Measurements from ENCODE around the gene APOF. TPM values are rescaled to one million over a fixed set of nuclear protein-coding genes. Genes with fewer than 3 reads are reported as not detected.
"Not testable (repeated sequence)": the region's sequence is repeated elsewhere in the genome, so short reads cannot be mapped to it uniquely, and the experiment has no call there.

APOF gene, protein sequence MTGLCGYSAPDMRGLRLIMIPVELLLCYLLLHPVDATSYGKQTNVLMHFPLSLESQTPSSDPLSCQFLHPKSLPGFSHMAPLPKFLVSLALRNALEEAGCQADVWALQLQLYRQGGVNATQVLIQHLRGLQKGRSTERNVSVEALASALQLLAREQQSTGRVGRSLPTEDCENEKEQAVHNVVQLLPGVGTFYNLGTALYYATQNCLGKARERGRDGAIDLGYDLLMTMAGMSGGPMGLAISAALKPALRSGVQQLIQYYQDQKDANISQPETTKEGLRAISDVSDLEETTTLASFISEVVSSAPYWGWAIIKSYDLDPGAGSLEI
- not detected in 2 replicates for total RNA-seq (2014; rRNA removed; shearing (Covaris generic))

DNA sequence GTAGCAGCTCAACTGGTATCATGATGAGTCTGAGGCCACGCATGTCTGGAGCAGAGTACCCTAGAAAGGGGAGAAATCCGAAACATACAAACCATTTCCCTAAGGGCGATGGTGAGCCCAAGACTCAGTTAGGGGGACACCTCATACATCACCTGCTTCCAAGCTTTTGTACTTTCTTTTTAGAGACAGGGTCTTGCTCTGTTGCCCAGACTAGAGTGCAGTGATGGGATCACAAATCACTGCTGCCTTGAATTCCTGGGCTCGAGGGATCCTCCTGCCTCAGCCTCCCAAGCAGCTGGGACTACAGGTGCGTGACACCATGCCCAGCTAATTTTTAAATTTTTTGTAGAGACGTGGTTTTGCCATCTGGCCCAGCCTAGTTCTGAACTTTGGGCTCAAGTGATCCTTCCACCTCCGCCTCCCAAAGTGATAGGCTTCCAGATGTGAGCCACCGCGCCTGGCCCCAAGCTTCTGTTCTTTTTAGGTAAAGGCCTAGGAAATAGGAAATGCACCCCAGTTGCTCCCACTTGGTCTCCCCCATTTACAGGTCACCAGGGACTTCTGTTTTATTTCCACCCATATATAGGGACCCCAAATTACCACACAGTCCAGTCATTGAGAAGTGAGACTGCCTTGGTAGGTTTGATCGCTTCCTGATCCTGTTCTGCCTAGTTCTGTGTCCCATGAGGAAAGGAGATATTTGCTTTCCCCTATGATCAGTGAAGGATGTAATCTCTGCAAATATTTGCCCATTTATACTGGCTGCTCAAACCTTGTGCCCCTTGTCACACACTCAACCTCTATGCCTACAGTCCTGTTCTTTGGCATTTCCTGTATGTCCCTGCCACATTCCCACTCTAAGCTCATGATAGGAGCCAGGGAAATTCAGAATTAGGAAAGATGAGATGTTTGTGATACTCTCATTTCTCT, at the start of gene APOF:
Gene APOF, minus strand, starts transcription at position 728 of the 930 bp plus-strand sequence. Its CDS starts 112 bp downstream, at position 616.
- no peak for DNase-seq (ENCODE audit: low spot score)

DNA sequence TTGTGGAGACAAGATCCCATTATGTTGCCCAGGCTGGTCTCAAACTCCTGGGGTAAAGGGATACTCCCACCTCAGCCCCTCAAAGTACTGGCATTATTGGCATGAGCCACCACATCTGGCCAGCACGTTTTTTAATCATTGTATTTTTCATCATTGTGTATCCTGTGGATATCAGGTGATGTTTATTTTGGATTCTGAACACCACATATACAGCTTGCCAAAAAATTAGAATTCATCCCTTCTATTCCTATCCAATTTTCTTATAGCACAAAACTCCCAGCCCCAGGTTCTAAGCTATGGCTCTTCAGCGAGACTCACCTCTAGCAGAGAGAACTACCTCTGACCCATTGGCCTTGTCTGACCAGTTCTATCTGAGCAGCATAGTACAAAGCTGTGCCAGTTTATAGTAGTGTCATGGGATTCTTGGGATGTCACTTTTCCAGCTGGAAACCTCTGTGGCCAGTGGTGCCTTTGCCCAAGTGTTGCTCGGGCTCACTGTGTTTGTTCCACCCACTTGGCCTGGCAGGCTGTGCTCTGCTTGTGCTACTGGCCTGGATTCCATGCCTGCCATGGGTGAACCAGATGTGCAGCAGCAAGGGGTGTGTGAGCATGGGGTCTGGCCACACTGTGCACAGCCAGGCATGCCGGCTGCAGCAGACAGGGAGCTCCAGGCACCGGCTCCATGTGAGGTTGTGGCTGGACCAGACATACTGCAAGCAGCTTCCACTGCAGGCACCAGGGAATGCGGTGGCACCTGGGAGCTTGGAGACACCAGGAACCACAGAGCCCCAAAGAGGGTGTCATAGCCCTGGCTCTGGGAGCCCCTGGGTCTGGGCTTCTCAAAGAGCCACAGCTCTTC, 49.4 kb upstream of the APOF start:
- DNase-seq (ENCODE audit: low spot score): no peak

DNA sequence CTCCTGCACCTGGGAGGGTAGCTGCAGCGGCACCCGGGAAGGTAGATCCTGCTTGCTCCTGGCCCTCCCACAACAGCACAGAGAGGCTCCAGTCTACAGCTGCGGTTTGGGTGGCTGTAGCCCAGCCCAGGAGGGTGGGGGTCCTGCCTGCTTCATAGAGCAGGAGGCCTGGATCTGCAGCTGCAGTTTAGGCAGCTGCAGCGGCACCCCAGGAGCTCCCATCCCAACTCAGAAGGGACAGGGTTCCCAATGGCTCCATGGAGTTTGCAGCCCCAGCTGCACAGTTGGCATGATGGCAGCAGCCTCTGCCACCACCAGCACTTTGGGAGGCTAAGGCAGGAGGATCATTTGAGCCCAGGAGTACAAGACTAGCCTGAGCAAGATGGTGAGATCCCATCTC, 48.1 kb upstream of the APOF start:
- no peak for DNase-seq (ENCODE audit: low spot score)

DNA sequence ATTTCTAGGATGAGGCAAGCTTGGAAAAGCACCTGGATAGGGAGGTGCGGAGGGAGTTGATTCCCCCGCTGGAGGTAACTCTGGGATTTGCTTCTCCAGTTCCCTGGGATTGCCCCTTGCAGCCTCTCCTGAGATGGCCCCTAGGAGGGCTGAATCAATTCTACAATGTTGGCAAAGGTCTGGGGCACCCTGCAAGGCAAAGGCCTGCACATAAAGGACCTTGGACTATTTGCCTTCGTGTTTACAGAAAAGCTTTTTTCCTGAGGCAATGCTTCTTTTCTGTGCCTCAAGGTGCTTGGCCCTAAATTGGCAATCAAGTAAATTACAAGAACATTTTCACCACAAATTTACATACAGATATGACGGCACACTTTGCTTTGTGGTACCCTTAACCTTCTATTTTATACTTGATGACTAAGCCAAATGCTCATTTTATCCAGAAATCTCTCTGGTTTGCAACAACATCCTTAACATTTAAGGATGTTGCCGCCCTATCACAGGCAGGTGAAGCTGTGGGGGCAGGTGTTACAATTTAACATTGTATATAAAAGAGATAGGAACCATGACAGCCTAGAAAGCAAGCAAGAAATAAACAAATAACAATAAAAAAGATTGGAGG, 46.3 kb upstream of the APOF start:
- no peak for DNase-seq (ENCODE audit: low spot score)

DNA sequence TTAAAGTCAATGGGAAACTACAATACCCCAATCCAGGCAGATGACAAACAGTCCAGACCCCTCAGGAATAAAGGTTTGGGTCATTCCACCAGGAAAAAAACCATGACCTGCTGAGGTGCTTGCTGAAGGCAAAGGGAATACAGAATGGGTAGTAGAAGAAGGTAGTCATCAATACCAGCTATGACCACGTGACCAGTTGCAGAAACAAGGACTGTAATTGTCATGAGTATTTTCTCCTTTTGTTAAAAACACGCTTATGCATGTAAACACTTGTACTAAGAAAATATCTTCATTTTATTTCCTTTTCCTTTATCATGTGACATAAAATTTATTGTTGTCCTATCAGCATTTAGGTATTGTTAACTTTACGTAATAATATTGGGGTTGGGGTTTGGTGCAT, 41.6 kb upstream of the APOF start:
- DNase-seq (ENCODE audit: low spot score): not testable (repeated sequence)

DNA sequence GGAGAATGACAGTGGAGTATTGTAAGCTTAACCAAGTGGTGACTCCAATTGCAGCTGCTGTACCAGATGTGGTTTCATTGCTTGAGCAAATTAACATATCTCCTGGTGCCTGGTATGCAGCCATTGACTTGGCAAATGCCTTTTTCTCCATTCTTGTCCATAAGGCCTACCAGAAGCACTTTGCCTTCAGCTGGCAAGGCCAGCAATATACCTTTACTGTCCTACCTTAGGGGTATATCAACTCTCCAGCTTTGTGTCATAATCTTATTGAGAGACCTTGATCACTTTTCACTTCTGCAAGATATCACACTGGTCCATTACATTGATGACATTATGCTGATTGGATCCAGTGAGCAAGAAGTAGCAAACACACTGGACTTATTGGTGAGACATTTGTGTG, 39.0 kb upstream of the APOF start:
- not testable (repeated sequence) for DNase-seq (ENCODE audit: low spot score)

DNA sequence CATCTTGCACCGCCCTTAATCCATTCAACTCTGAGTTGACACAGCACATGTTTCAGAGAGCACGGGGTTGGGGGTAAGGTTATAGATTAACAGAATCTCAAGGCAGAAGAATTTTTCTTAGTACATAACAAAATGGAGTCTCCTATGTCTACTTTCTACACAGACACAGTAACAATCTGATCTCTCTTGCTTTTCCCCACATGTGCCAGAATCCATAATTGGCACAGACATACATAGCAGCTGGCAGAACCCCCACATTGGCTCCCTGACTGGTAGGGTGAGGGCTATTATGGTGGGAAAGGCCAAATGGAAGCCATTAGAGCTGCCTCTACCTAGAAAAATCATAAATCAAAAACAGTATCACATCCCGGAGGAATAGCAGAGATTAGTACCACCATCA, 38.5 kb upstream of the APOF start:
- DNase-seq (ENCODE audit: low spot score): not testable (repeated sequence)

DNA sequence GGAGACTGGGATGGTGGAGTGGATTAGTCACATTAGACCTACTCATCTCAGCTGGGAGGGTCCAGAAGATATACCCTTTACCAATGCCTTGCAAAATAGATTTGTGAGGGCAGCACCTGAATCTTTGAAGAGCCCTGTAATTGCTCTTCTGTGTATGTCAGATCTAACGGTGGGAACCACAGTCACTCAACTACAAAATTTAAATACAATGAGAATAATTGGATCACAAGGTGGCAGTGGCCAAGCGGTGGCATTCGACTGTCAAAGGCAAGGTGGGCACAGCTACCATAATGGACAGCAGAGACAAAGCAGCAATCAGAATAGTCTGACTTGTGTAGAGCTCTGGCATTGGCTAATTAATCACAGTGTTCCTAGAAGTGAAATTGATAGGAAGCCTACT, 36.8 kb upstream of the APOF start:
- DNase-seq (ENCODE audit: low spot score): not testable (repeated sequence)

DNA sequence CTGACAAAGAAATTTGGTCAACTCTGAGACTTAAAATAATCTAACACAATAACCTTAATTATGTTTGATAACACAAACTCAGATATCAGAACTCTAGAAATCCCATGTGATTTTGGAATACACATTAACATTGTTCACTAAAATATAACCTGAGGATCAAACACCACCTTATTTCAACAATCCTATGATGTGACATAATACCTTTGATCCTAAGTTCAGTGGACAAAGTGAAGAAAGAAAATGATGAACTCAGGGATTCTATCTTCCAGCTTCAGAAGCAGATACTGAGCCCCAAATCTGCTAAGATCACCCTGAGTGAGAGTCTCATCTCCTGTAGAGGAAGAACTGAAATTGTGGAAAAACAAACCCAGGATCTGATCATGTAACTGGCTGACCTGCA, 35.7 kb upstream of the APOF start:
- no peak for DNase-seq (ENCODE audit: low spot score)

DNA sequence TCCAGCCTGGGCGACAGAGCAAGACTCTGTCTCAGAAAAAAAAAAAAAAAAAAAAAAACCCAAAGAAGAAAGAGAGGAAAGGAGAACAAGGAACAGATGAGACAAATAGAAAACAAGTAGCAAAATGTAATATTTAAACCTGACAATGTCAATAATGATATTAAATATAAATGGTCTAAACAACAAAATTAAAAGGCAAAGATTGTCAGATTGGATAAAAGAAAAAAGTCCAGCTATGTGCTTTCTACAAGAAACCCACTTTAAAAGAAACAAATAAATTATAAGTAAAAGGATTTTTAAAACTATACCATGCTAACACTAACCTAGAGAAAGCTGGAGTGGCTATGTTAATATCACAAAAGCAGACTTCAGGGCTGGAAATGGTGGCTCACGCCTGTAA, 29.7 kb upstream of the APOF start:
- DNase-seq (ENCODE audit: low spot score): no peak

DNA sequence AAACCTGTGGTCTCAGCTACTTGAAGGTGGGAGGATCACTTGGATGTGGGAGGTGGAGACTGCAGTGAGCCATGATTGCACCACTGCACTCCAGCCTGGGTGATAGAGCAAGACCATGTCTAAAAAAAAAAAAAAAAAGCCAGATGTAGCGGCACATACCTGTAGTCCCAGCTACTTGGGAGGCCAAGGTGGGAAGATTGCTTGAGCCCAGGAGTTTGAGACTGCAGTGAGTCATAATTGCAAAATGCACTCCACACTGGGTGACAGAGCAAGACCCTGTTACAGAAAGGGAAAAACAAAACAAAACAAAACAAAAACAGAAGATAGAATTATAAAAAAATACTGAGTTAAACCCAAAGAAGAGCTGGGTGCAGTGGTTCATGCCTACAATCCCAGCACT, 29.1 kb upstream of the APOF start:
- no peak for DNase-seq (ENCODE audit: low spot score)

DNA sequence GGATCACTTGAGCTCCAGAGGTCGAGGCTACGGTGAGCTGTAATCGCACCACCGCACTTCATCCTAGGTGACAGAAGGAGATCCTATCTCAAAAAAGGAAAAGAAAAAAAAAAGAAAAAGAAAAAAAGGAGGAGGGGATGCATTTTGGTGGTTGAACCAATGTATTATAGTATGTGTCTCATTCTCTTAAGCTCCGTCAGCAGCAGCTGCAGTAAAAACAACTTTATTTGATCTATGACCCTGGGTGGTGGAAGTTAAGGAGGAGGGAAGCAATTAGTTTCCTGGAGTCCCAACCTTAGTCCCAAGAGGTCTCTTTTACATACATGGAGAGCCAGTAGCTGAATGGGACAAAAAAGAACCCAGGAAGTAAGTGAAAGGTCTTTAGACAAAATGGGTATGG, 26.8 kb upstream of the APOF start:
- no peak for DNase-seq (ENCODE audit: low spot score)

DNA sequence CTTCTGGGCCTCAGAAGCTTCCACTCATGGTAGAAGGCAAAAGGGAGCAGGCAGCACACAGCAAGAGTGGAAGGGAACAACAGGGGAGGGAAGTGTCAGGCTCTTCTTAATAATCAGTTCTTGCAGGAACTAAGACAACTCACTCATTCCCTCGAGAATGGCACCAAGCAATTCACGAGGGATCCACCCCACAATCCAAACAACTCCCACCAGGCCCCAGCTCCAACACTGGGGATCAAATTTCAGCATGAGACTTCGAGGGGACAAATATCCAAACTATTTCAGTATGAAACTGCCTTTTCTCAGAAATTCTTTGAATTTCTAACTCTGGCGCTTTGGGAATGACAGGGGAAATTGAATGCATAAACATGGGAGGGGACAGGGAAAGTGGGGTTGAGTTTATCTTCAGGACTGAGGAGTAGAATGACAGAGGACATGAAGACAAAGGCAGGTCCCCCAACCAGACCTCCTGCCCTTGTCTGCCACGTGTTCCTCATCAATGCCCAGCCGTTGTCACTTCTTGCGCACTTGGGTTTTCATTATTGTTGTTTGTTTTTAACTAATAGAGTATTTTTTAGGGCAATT, 24.6 kb upstream of the APOF start:
- DNase-seq (ENCODE audit: low spot score): no peak

DNA sequence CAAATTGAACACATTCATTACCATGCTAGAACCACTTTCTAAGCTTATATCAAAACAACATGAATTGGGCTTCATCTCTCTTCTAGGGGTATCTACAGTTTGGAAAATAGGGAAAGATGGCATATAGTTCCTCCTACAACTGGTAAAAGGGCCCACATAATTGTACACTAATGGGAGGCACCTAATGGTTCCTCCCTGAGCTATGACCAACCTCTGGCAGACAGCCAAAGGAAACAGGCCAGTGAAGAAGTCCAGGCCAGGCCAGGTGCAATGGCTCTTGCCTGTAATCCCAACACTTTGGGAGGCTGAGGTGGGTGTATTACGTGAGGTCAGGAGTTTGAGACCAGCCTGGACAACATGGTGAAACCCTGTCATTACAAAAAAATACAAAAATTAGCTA, 23.2 kb upstream of the APOF start:
- no peak for DNase-seq (ENCODE audit: low spot score)

DNA sequence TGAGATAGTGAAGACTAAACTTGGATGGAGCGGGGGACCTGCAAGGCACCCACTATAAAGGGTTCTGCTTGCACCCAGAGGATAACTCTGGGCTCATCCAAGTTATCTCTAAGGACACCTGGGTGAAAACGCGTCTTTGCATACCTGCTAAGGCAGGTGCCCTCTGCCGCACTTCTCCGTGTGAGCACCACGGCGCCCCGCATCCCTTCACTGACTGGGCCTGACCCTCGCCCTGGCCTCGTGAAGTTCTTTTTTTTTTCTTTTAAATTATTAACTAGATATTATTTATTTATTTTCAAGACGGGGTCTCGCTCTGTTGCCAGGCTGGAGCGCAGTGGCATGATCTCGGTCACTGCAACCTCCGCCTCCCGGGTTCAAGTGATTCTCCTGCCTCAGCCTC, 20.0 kb upstream of the APOF start:
- no peak for DNase-seq (ENCODE audit: low spot score)

DNA sequence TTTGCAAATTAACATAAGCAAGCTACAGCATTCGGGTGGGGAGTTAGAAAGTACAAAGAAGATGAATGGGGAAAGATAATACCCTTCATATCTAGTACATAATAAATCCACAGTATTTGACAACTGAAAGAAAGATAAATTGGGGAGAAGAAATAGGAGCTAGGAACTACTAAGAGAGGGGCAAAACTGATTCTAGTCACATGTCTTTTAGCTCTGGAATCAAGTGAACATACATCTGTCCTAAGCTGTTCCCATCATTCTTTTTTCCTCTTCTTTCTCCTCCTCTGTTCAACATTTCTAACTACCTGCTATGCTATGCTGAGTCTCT, 15.3 kb upstream of the APOF start:
- no peak for DNase-seq (ENCODE audit: low spot score)

DNA sequence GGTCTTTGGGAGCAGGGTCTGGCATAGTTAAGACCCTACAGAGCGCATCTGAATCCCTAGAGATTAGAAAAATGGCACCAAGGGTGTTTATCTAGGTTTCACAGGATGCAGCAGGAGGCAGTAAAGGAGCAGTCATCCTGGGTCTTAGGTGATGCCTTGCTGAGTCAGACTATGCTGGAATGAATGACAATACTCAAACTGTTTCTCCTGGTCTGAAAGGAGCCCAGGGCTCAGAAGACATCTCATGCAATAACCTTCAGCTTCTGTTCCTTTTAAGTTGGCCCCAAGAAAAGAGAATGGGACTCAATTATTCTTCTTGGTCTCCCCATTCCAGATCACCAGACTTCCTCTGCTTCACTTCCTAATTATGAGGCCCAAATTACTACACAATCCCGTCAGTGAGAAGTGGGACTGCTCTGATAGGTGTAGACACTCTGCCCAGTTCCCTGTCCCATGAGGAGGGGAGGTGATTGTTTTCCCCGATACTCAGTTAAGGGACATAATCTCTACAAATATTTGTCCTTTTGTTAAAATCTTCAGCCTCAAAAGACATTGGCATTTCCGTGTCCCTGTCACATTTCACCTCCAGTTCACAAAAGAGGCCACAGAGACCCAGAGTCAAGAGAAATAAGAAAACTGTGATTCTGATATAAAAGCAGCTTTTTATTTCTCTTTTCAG, 14.8 kb upstream of the APOF start:
- DNase-seq (ENCODE audit: low spot score): peak; percentile 33

DNA sequence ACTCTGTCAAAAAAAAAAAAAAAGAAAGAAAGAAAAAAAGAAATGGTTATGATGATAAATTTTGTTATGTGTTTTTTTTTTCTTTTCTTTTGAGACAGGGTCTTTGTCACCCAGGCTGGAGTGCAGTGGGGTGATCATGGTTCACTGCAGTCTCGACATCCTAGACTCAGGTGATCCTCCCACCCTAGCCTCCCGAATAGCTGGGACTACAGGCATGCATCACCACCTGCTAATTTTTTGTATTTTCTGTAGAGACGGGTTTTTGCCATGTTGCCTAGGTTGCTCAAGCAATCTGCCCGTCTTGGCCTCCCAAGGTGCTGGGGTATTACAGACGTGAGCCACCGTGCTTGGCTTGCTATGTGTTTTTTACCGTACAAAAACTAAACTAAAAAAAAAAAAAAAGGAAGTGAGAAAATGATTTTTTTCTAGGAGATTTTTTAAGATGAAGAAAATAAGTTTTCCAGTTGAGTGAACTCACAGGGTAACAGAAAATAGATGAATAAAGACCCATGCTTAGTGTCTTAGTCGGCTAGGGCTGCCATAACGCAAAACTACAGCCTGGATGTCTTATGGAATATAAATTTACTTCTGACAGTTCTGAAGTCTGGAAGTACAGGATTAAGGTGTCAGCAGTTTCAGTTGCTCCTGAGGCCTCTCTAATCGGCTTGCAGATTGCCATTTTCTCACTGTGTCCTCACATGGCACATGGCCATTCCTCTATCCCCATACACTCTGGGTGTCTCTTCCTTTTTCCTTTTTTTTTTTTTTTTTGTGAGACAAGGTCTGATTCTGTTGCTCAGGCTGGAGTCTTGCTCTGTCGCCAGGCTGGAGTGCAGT, 13.2 kb upstream of the APOF start:
- no peak for DNase-seq (ENCODE audit: low spot score)

DNA sequence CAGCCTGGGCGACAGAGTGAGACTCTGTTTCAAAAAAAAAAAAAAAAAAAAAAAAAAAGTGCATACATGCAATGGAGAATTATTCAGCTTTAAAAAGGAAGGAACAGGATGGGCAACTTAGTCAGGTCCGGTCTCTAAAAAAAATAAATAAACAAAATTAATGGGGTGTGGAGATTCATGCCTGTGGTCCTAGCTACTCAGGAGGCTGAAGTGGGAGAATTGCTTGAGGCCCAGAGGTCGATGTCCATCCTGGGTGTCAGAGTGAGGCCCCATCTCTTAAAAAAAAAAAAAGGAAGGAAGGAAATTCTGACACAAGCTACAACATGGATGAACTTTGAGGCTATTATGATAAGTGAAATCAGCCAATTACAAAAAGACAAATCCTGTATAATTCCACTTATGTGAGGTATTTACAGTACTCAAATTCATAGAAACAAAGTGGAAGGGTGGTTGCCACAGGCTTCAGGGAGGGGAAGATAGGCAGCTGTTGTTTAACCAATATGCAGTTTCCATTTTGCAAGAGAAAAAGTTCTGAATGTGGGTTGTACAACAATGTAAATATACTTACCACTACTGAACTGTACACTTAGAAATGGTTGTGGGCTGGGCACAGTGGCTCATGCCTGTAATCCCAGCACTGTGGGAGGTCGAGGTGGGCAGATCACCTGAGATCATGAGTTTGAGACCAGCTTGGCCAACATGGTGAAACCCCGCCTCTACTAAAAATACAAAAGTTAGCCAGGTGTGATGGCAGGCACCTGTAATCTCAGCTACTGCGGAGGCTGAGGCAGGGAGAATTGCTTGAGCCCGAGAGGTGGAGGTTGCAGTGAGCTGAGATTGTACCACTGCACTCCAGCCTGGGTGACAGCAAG, 12.3 kb upstream of the APOF start:
- DNase-seq (ENCODE audit: low spot score): no peak

All from A172 (cell line).